HEK293 (cell line): ENCODE results near the gene CKS2.

ENCODE experiments used
- BCL11A ChIP-seq: fragments of 450-650 bp; formaldehyde crosslinking; IDR thresholded peaks from 2 replicates; pipeline ENCODE4 v1.5.1; 2016; ENCODE audit warnings: low read depth, missing biosample characterization, missing genetic modification characterization
- CTCF ChIP-seq: fragments of 450-650 bp; formaldehyde crosslinking; IDR thresholded peaks from 2 replicates; pipeline ENCODE4 v1.5.1; 2016; ENCODE audit warnings: missing biosample characterization, missing genetic modification characterization
- IKZF3 ChIP-seq: fragments of 450-650 bp; IDR thresholded peaks from 2 replicates; pipeline ENCODE4 v1.5.0; 2018; ENCODE audit warnings: missing biosample characterization, mild to moderate bottlenecking, missing genetic modification characterization, moderate library complexity
- KLF17 ChIP-seq: fragments of 450-650 bp; formaldehyde crosslinking; IDR thresholded peaks from 2 replicates; pipeline ENCODE4 v1.5.1; 2016; ENCODE audit warnings: missing biosample characterization, missing genetic modification characterization
- REPIN1 ChIP-seq: fragments of 450-650 bp; formaldehyde crosslinking; IDR thresholded peaks from 2 replicates; pipeline ENCODE4 v1.5.1; 2017; ENCODE audit warnings: missing biosample characterization, missing genetic modification characterization, low read depth
- TRIM28 ChIP-seq: IDR thresholded peaks from 2 replicates; pipeline ENCODE4 v1.6.1; 2011; ENCODE audit warnings: low read length, control low read depth, borderline replicate concordance
- ZBTB26 ChIP-seq: fragments of 450-650 bp; formaldehyde crosslinking; optimal IDR thresholded peaks from 2 replicates; pipeline ENCODE3; 2016; ENCODE audit warnings: missing biosample characterization, mild to moderate bottlenecking, missing genetic modification characterization
- ZNF140 ChIP-seq: fragments of 450-650 bp; formaldehyde crosslinking; IDR thresholded peaks from 2 replicates; pipeline ENCODE4 v1.5.1; 2016; ENCODE audit warnings: missing biosample characterization, missing genetic modification characterization
- ZNF311 ChIP-seq: fragments of 450-650 bp; formaldehyde crosslinking; IDR thresholded peaks from 2 replicates; pipeline ENCODE4 v1.5.1; 2017; ENCODE audit warnings: missing biosample characterization, missing genetic modification characterization, borderline replicate concordance
- ZNF501 ChIP-seq: fragments of 450-650 bp; formaldehyde crosslinking; IDR thresholded peaks from 2 replicates; pipeline ENCODE4 v1.5.1; 2016; ENCODE audit warnings: missing biosample characterization, missing genetic modification characterization
- ZNF76 ChIP-seq: fragments of 450-650 bp; formaldehyde crosslinking; IDR thresholded peaks from 2 replicates; pipeline ENCODE4; 2016; ENCODE audit warnings: low read depth, missing biosample characterization, missing genetic modification characterization, borderline replicate concordance

GRCh38 chr9:89284076-89284475 lies 26.9 kb upstream of the CKS2 start:
- TF ChIP-seq CTCF (tag by site-specific recombination), result no peak
- TF ChIP-seq ZNF501, result no peak
- TF ChIP-seq ZNF140 (tag by site-specific recombination), result no peak
- no peak for TF ChIP-seq REPIN1 (tag by site-specific recombination)
- TF ChIP-seq ZNF311 (tag by site-specific recombination), result no peak
- TF ChIP-seq TRIM28, result no peak
- no peak for TF ChIP-seq ZBTB26 (tag by site-specific recombination)
- no peak for TF ChIP-seq KLF17 (tag by site-specific recombination)
- no peak for TF ChIP-seq IKZF3 (tag by site-specific recombination)
- no peak for TF ChIP-seq BCL11A (tag by site-specific recombination)
- no peak for TF ChIP-seq ZNF76 (tag by site-specific recombination)
